Tibial artery (tissue), 4 donors: ENCODE measurements around the gene NHLH1.

ENCODE experiments used
- DNase-seq, 2 donors: peaks; one replicate each; pipeline ENCODE4 v3.0.0-alpha.2; 2019
- H3K27ac ChIP-seq, 2 donors: fragments of 200-600 bp; sonication (generic) in 1 of 2; 1 replicate in 1 of 2; 2 replicates in 1 of 2; pipeline ENCODE4 v1.5.1; 2018 to 2019; ENCODE audit warnings: mild to moderate bottlenecking in 1 of 2
- H3K27me3 ChIP-seq, 2 donors: fragments of 200-600 bp; sonication (generic) in 1 of 2; one replicate each; pipeline versions ENCODE4 v1.5.1 to v1.6.0; 2016 to 2019
- H3K36me3 ChIP-seq, 3 donors: fragments of 200-600 bp; sonication (generic) in 2 of 3; one replicate each; pipeline ENCODE4 v1.5.1; 2016 to 2019; ENCODE audit warnings: mild to moderate bottlenecking in 2 of 3
- H3K4me1 ChIP-seq, 4 donors: fragments of 200-600 bp; sonication (generic) in 2 of 4; 1 replicate in 3 of 4; 2 replicates in 1 of 4; pipeline ENCODE4 v1.5.1; 2016 to 2019
- H3K4me3 ChIP-seq, 2 donors: fragments of 200-600 bp; sonication (generic) in 1 of 2; 1 replicate in 1 of 2; 2 replicates in 1 of 2; pipeline ENCODE4 v1.5.1; 2018 to 2019; ENCODE audit warnings: mild to moderate bottlenecking in 2 of 2
- H3K9me3 ChIP-seq, 3 donors: fragments of 200-600 bp; sonication (generic) in 1 of 3; one replicate each; pipeline ENCODE4 v1.5.1; 2016 to 2019
- CTCF ChIP-seq, 2 experiments: fragments of 200-600 bp in 1 of 2; fragments of 450-650 bp in 1 of 2; IDR thresholded peaks; one replicate each; pipeline ENCODE4 v1.5.1; 2017 to 2019; ENCODE audit warnings: antibody characterized with exemption in 2 of 2, mild to moderate bottlenecking in 1 of 2, moderate library complexity in 1 of 2
- intact Hi-C: fragments of 100-400 bp; cut with DNase I; formaldehyde crosslinking; loops from one replicate; pipeline ENCODE4 v1.15.0; 2023; ENCODE audit warnings: low total_unique reads

NHLH1 gene

GRCh38 chr1:160330119-160330518 is 36.8 kb upstream of the NHLH1 start:
- peaks cover 96 to 100% (median 100%) of the 10 kb centered on the region in 3 donors for H3K36me3 ChIP-seq
- no peaks in the 10 kb centered on the region for H3K4me1 ChIP-seq
- no peaks in the 10 kb centered on the region for H3K9me3 ChIP-seq
- no peak for DNase-seq
- TF ChIP-seq CTCF (IDR thresholded peaks at IDR 0.05) = no peak
- H3K27me3 ChIP-seq = no peaks in the 10 kb centered on the region
- no peak overlapping the region for H3K4me3 ChIP-seq
- intact Hi-C loops = no loop called here
- no peak overlapping the region for H3K27ac ChIP-seq

- Histone ChIP-seq H3K27ac (no peak overlapping the region), H3K4me3 (no peak overlapping the region), H3K36me3 (peaks cover 79 to 100% (median 91%) of the 10 kb centered on the region in 3 donors), H3K9me3 (no peaks in the 10 kb centered on the region), H3K4me1 (no peaks in the 10 kb centered on the region), H3K27me3 (no peaks in the 10 kb centered on the region)
- no peak for TF ChIP-seq CTCF (IDR thresholded peaks at IDR 0.05)
- intact Hi-C loops = no loop called here
- no peak for DNase-seq
Measured at GRCh38 chr1:160332516-160332915, 34.4 kb upstream of the NHLH1 start.

GRCh38 chr1:160338580-160338979 is 28.3 kb upstream of the NHLH1 start:
- H3K36me3 ChIP-seq = peaks cover 44 to 67% (median 53%) of the 10 kb centered on the region in 3 donors
- no peak overlapping the region for H3K4me3 ChIP-seq
- no peak for DNase-seq
- no peak overlapping the region for H3K27ac ChIP-seq
- H3K9me3 ChIP-seq = no peaks in the 10 kb centered on the region
- H3K4me1 ChIP-seq = peaks cover 0 to 22% (median 15%) of the 10 kb centered on the region in 4 donors
- TF ChIP-seq CTCF (IDR thresholded peaks at IDR 0.05) = no peak
- intact Hi-C loops = no loop called here
- no peaks in the 10 kb centered on the region for H3K27me3 ChIP-seq

- no peak for TF ChIP-seq CTCF (IDR thresholded peaks at IDR 0.05)
- Histone ChIP-seq H3K27me3 (no peaks in the 10 kb centered on the region), H3K27ac (no peak overlapping the region), H3K36me3 (peaks cover 29 to 51% (median 38%) of the 10 kb centered on the region in 3 donors), H3K4me3 (no peak overlapping the region), H3K9me3 (no peaks in the 10 kb centered on the region), H3K4me1 (peaks cover 0 to 32% (median 23%) of the 10 kb centered on the region in 4 donors)
- no peak for DNase-seq
- intact Hi-C loops = no loop called here
Measured at GRCh38 chr1:160340146-160340545, 26.7 kb upstream of the NHLH1 start.

- Histone ChIP-seq H3K27me3 (no peaks in the 10 kb centered on the region), H3K4me3 (no peak overlapping the region), H3K4me1 (peaks cover 0 to 33% (median 23%) of the 10 kb centered on the region in 4 donors), H3K36me3 (peaks cover 23 to 44% (median 36%) of the 10 kb centered on the region in 3 donors), H3K9me3 (no peaks in the 10 kb centered on the region), H3K27ac (no peak overlapping the region)
- intact Hi-C loops = no loop called here
- TF ChIP-seq CTCF (IDR thresholded peaks at IDR 0.05) = no peak
- DNase-seq = no peak
Measured at GRCh38 chr1:160340866-160341265, 26.0 kb upstream of the NHLH1 start.

GRCh38 chr1:160342526-160342925 is 24.3 kb upstream of the NHLH1 start:
- intact Hi-C loops = no loop called here
- Histone ChIP-seq H3K27me3 (no peaks in the 10 kb centered on the region), H3K4me3 (peak overlapping the region; percentile 75 to 77), H3K4me1 (peaks cover 0 to 33% (median 23%) of the 10 kb centered on the region in 4 donors), H3K36me3 (peaks cover 23 to 38% (median 23%) of the 10 kb centered on the region in 3 donors), H3K27ac (peak overlapping the region; percentile 94 to 95), H3K9me3 (no peaks in the 10 kb centered on the region)
- no peak for DNase-seq
- TF ChIP-seq CTCF (IDR thresholded peaks at IDR 0.05) = no peak
